Measurements from ENCODE around the gene TTPAL. TPM values are rescaled to one million over a fixed set of nuclear protein-coding genes. Genes with fewer than 3 reads are reported as not detected.

The TTPAL gene
- total RNA-seq, 1 experiment from 2014 or later: 28.5 TPM

DNA sequence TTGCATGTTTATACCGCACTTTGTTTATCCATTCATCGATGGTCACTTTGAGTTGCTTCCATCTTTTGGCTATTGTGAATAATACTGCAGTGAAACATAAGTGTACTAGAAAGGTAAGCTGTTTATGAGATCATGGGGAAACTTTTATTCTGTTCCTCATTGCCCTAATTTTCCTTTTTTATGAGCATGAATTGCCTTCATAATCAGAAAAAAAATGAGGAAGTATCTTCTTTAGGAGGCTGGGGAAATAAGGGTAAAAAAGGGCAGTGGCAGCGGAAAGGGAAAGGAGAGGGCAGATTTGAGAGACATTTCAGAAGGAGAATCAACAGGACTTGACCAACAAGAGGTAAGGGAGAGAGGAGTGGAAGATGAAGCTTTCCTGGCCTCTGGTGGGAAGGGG lies 60.5 kb downstream of the TTPAL start:
- ChIA-PET CTCF (no interaction called here), POLR2A (ENCODE audit: unreplicated experiment) (no interaction called here)
- Histone ChIP-seq H3K27me3 (ENCODE audit: insufficient read depth, low read depth) (no peaks in the 10 kb centered on the region), H3F3A (ENCODE audit: insufficient read depth, low read depth) (peaks cover 28% of the 10 kb centered on the region), H3K4me1 (replicated peaks; ENCODE audit: insufficient read depth) (peaks cover 15% of the 10 kb centered on the region), H3K36me3 (ENCODE audit: low read depth) (no peaks in the 10 kb centered on the region), H3K4me2 (no peak overlapping the region), H3K4me3 (no peak overlapping the region), H3K79me2 (ENCODE audit: low read depth) (no peaks in the 10 kb centered on the region), H3K9me2 (ENCODE audit: insufficient read depth) (no peaks in the 10 kb centered on the region), H3K9me3 (ENCODE audit: insufficient read depth, low read depth) (no peaks in the 10 kb centered on the region), H2AFZ (no peak overlapping the region), H4K20me1 (ENCODE audit: insufficient read depth) (no peaks in the 10 kb centered on the region), H3K27ac (no peak overlapping the region)
- BruUV-seq (replicated peaks): no TSS peak
- TF ChIP-seq EZH2 (IDR thresholded peaks at IDR 0.05; ENCODE audit: low read depth) (no peak), CTCF (conservative IDR thresholded peaks at IDR 0.05) (no peak)
- no peak for DNase-seq
- intact Hi-C loops (cut with micrococcal nuclease; ENCODE audit: unreplicated experiment): no loop called here

DNA sequence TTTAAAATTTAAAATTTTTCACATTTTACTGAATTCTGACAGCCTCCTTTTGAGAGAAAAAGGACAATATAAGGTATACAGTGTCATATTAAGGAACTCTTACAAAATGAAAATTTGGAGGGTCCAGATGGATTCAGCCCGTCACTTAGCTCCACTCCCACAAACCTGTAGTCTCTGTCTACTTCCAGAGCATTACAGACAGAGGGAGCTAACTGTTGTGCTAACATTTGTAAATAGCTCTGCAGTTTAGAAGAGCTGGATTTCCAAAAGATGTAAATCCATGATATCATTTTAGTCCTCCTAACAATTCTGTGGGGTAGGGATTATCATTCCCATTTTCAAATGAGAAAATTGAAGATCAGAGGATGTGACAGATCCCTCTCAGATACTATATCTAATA lies 62.3 kb downstream of the TTPAL start:
- H3F3A ChIP-seq (ENCODE audit: insufficient read depth, low read depth): peaks cover 17% of the 10 kb centered on the region
- no peaks in the 10 kb centered on the region for H3K9me2 ChIP-seq (ENCODE audit: insufficient read depth)
- H2AFZ ChIP-seq: no peak overlapping the region
- peaks cover 4% of the 10 kb centered on the region for H3K4me1 ChIP-seq (replicated peaks; ENCODE audit: insufficient read depth)
- H3K36me3 ChIP-seq (ENCODE audit: low read depth): no peaks in the 10 kb centered on the region
- H3K27ac ChIP-seq: no peak overlapping the region
- H3K4me2 ChIP-seq: no peak overlapping the region
- H3K4me3 ChIP-seq: no peak overlapping the region
- intact Hi-C loops (cut with micrococcal nuclease; ENCODE audit: unreplicated experiment): no loop called here
- BruUV-seq (replicated peaks): no TSS peak
- no peak for TF ChIP-seq EZH2 (IDR thresholded peaks at IDR 0.05; ENCODE audit: low read depth)
- no peak for TF ChIP-seq CTCF (conservative IDR thresholded peaks at IDR 0.05)
- ChIA-PET POLR2A (ENCODE audit: unreplicated experiment) (interaction anchor here (0.6 to 0.7 kb wide), 3 partner anchors 16 to 61 kb away, joined by 6 to 12 read pairs (median 10); no protein-coding TSS in a partner anchor), CTCF (interaction anchor here (0.8 kb wide), 1 partner anchor 71 kb away, joined by 3 read pairs; no protein-coding TSS in a partner anchor)
- no peaks in the 10 kb centered on the region for H3K27me3 ChIP-seq (ENCODE audit: insufficient read depth, low read depth)
- no peaks in the 10 kb centered on the region for H3K79me2 ChIP-seq (ENCODE audit: low read depth)
- DNase-seq: no peak
- H4K20me1 ChIP-seq (ENCODE audit: insufficient read depth): no peaks in the 10 kb centered on the region
- no peaks in the 10 kb centered on the region for H3K9me3 ChIP-seq (ENCODE audit: insufficient read depth, low read depth)

- no peak for DNase-seq
- BruUV-seq (replicated peaks): no TSS peak
Observed at GRCh38 chr20:44540834-44541233, 65.2 kb downstream of the TTPAL start.

More at GRCh38 chr20:44540834-44541233, 65.2 kb downstream of the TTPAL start:
- Histone ChIP-seq H2AFZ (no peak overlapping the region), H3K36me3 (ENCODE audit: low read depth) (no peaks in the 10 kb centered on the region), H3K9me3 (ENCODE audit: insufficient read depth, low read depth) (no peaks in the 10 kb centered on the region), H3F3A (ENCODE audit: insufficient read depth, low read depth) (peaks cover 12% of the 10 kb centered on the region), H3K4me1 (replicated peaks; ENCODE audit: insufficient read depth) (no peaks in the 10 kb centered on the region), H3K4me3 (no peak overlapping the region), H3K27ac (no peak overlapping the region), H3K27me3 (ENCODE audit: insufficient read depth, low read depth) (no peaks in the 10 kb centered on the region), H4K20me1 (ENCODE audit: insufficient read depth) (no peaks in the 10 kb centered on the region), H3K79me2 (ENCODE audit: low read depth) (no peaks in the 10 kb centered on the region), H3K9me2 (ENCODE audit: insufficient read depth) (no peaks in the 10 kb centered on the region), H3K4me2 (no peak overlapping the region)
- ChIA-PET CTCF (interaction anchor here (1.0 kb wide), 1 partner anchor 323 kb away, joined by 3 read pairs; no protein-coding TSS in a partner anchor), POLR2A (ENCODE audit: unreplicated experiment) (no interaction called here)
- intact Hi-C loops (cut with micrococcal nuclease; ENCODE audit: unreplicated experiment): no loop called here
- no peak for TF ChIP-seq CTCF (conservative IDR thresholded peaks at IDR 0.05)

Measured in PC-9 (cell line).